HG02759 (cell line): ENCODE data around the gene MGST1.
A peak's percentile ranks its signal among the peaks of the same experiment; 100 is the strongest.
"Not testable (repeated sequence)": the region's sequence is repeated elsewhere in the genome, so short reads cannot be mapped to it uniquely, and the experiment has no call there.

Experiments
- ATAC-seq: cut with Tn5 transposase; IDR thresholded peaks from one replicate; pipeline ENCODE4 v1.9.1; 2021; ENCODE audit warnings: mild to moderate bottlenecking, moderate library complexity; ENCODE audit not compliant: unreplicated experiment

The MGST1 gene

DNA sequence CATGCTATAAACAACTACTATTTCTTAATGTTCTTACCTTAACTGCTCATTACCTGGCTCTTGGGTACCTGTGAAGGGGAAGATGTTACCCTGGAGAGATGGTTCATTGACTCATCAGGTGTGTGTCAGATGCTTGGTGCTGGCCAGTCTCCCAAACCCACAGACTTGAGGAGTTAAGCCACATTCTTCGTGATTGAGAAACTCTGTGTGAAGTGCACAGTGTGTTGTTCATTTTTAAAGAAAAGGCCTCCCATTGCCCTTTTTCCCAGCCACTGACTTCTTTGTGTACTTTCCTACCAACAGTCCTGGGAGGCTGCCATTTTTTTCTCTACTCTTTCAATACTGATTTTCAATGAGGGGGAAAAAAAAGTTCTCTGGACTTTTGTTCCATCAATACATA, 3.2 kb downstream of the MGST1 start:
- ATAC-seq, result no peak

DNA sequence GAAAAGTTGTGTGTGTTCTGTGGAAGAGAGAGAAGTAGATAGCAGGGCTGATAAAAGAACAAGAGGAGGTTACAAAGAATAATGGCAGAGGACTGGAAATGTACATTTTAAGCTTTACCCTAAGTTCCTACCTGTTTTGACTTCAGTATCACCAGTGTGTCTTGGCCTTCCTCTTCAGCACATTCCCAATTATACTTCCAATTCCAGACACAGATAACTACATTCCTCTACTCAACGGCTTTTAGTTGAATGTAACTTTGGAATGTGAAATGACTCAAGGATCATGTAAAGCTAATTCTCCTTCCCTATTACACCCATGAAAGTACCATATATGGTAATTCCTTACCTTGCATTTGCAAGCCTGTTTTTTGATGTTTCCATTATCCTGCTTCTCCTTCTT, 5.0 kb downstream of the MGST1 start:
- no peak for ATAC-seq

- ATAC-seq, result no peak
These were observed 11.4 kb downstream of the MGST1 start for GRCh38 chr12:16358878-16359277.

- peak; percentile 58 for ATAC-seq
These were observed 12.4 kb downstream of the MGST1 start for GRCh38 chr12:16359512-16360491.

DNA sequence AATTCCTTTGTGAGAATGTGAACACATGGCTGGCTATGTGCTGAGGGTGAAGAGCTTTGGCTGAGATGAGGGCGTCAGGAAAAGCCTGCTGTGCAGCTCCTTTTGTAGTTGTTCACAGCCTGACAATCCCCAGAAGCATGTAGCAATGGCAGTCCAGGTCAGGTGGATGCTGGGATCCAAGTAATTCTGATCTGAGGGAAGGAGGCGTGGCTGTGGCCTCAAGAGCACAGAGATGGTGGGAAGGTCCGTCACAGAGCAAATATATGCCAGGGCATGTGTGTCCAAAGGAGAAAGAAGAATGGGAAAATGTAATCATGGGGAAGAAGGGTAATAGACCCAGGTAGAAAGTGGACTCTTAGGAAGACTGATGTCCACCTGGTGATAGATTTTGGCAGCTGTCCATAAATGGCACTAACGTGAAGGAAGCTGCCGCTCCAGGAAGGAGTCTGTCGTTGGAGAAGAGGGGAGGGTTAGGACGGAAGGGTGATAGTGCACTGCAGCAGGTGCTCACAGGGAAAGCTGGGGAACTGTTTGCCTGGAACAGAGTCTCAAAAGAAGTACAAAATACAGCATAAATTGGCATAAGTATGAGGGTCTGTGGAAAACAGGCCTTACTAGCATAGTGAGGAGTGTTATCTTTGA, 13.8 kb downstream of the MGST1 start:
- no peak for ATAC-seq

GRCh38 chr12:16362550-16362949, 15.1 kb downstream of the MGST1 start:
- no peak for ATAC-seq

- ATAC-seq, result no peak
These were observed 21.7 kb downstream of the MGST1 start for GRCh38 chr12:16369156-16369555.

- ATAC-seq, result no peak
These were observed 22.7 kb downstream of the MGST1 start for GRCh38 chr12:16370096-16370495.

DNA sequence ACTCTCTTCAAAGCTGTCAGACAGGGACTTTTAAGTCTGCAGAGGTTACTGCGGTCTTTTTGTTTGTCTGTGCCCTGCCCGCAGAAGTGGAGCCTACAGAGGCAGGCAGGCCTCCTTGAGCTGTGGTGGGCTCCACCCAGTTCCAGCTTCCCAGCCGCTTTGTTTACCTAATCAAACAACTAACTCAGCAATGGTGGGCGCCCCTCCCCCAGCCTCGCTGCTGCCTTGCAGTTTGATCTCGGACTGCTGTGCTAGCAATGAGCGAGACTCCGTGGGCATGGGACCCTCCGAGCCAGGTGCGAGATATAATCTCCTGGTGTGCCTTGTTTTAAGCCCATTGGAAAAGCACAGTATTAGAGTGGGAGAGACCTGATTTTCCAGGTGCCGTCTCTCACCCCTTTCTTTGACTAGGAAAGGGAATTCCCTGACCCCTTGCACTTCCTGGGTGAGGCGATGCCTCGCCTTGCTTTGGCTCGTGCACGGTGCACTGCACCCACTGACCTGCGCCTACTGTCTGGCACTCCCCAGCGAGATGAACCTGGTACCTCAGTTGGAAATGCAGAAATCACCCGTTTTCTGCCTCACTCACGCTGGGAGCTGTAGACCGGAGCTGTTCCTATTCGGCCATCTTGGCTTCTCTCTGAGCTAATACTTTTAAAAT, 35.3 kb downstream of the MGST1 start:
- not testable (repeated sequence) for ATAC-seq

DNA sequence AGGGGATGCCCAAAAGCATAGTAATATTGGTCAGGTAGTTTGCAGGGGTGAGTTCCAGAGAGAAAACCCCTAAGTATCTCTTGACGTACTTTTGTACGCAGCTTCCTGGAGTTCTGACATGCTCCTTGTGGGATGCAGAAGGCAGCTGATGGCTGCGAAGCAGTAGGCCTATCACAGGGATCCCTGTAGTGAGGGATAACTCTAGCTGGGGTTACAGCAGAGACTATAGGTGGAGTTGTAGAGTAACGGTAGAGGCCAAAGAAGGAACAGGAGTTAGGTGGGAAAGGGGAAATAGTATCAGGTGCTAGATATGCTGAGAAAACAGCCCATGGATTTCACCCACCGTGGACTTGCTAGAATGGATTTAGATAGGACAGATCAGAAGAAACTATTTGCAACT, 37.3 kb downstream of the MGST1 start:
- no peak for ATAC-seq

GRCh38 chr12:16385782-16386646, 38.6 kb downstream of the MGST1 start:
- ATAC-seq, result no peak

DNA sequence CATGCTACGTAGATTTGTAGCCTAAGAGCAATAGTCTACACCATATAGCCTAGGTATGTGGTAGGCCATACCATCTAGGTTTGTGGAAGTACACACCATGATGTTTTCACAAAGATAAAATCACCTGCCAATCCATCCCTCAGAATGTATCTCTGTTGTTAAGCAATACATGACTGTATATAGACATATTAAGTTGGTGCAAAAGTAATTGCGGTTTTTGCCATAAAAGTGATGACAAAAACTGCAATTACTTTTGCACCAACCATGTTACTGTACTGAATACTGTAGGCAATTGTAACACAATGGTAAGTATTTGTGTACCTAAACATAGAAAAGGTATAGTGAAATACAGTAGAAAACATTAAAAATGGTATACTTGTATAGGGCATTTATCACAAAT, 40.5 kb downstream of the MGST1 start:
- ATAC-seq, result no peak

DNA sequence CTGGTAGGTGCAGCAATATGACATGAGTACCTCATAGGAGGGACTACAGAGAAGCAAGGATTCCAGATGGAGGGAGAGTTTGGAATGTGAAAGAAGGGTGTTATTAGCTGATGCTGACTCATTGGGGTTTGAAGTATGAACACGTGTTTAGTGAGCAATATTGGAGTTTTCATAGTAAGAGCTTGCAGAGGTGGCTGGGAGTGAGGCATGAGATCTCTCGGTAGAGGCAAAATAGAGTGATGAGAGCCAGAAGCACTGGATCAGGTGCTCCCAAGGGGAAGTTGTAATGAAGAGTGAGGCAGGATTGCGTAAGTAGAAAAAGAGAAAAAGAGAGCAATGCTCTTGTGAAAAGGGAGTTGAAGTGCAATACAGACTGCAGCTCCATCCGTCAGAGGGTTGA, 42.1 kb downstream of the MGST1 start:
- no peak for ATAC-seq

DNA sequence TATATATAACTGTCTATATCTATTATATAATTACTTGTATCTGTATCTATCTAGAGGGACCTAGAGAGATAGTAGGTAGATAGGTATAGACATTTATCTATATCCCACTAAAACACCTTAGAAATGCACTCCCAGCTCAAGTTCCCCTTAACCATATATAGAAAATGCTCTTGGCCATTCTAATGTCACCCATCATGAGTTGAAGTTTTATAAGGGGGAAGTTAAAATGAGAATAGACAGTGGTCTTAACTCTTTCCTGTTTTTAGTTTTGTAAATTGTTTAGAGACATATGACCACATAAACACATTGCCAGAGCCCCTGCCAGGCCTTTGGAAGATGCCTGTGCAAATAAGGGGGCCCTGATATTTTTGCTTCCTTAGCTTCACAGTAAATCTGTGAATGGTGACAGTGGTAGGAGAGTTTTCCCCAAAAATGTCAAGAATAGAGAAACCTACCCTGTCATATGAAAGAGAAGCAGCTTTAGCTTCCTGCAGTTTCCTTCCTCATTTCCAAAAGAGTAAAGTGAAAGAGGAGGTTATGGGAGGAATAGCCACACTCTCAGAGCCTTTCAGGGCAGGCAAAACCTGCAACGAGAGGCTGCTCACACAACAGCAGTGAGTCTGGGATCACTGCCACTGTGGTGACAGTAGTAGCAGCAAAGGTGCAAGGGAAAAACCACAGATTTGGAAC, 45.5 kb downstream of the MGST1 start:
- ATAC-seq, result no peak

DNA sequence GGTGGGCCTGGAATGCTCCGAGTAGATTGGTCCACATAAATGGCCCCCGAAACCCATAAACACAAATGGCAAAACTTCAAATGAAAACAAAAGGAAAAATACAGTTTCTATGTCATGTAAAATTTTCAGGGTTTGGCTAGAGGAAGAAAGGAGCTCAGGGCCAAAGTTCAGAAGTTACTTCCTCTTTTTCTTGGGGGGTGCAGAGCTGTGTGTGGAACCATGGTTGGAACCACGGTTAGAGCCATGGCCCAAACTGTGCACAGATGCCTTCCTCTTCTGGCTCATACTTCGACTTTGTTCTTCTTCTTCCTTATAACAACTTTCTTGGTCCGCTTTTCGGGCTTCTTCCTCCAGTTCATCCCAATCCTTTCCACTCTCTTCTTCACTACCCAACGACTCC, 51.7 kb downstream of the MGST1 start:
- ATAC-seq, result no peak

DNA sequence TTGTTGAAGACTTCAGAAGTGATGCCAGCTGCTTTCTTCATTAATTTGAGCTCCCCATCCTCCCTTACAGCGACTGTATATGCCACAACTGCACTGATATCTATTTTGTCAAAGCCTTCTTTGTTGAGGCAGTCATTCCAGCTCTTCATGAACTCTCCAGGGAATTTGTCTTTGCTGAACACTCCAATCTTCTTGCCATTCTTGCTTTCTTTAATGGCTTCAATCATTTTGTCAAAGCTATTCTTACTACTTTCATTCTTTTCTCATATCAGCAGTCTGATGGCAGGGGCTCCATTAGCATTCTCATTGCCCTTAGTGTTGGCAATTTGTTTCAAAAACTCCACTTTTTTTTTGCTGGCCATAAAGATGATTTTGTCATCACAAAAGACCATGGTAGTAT, 54.4 kb downstream of the MGST1 start:
- not testable (repeated sequence) for ATAC-seq

- ATAC-seq, result no peak
These were observed 59.9 kb downstream of the MGST1 start for GRCh38 chr12:16407346-16407745.
